GM23338 (cell line): ENCODE results near the gene TRPC6. TPM values are rescaled to one million over a fixed set of nuclear protein-coding genes. Genes with fewer than 3 reads are reported as not detected.

Experiments used
- ATAC-seq: fragments of 200-7000 bp; cut with Tn5 transposase; 3 replicates; pipeline ENCODE4 v1.9.1; 2020
- DNase-seq: peaks from one replicate; pipeline ENCODE4 v3.0.0-alpha.2; 2015; ENCODE audit warnings: low spot score
- H2AFZ ChIP-seq: fragments of 200-600 bp; sonication (generic); 2 replicates; pipeline ENCODE4 v1.8.0; 2016; ENCODE audit warnings: antibody characterized with exemption, mild to moderate bottlenecking, moderate library complexity
- H3F3A ChIP-seq: fragments of 200-600 bp; sonication (generic); replicated peaks from 2 replicates; pipeline ENCODE4 v1.8.0; 2017; ENCODE audit warnings: antibody characterized with exemption, mixed run types, low read depth
- H3K27ac ChIP-seq: fragments of 200-600 bp; sonication (generic); 2 replicates; pipeline ENCODE4 v1.6.1; 2016; ENCODE audit warnings: low read depth
- H3K27me3 ChIP-seq: fragments of 200-600 bp; sonication (generic); 2 replicates; pipeline ENCODE4 v1.8.0; 2016; ENCODE audit warnings: mild to moderate bottlenecking, mixed run types, moderate library complexity; ENCODE audit not compliant: insufficient read depth
- H3K36me3 ChIP-seq: fragments of 200-600 bp; sonication (generic); 2 replicates; pipeline ENCODE4 v1.8.0; 2016; ENCODE audit warnings: mild to moderate bottlenecking; ENCODE audit not compliant: insufficient read depth
- H3K4me1 ChIP-seq: fragments of 200-600 bp; sonication (generic); 2 replicates; pipeline ENCODE4 v1.8.0; 2016; ENCODE audit warnings: mild to moderate bottlenecking, moderate library complexity; ENCODE audit not compliant: insufficient read depth
- H3K4me2 ChIP-seq: fragments of 200-600 bp; sonication (generic); 2 replicates; pipeline ENCODE4 v1.7.1; 2017; ENCODE audit warnings: mixed run types
- H3K4me3 ChIP-seq: fragments of 200-600 bp; sonication (generic); 2 replicates; pipeline ENCODE4 v1.6.1; 2016; ENCODE audit warnings: mixed run types
- H3K79me2 ChIP-seq: fragments of 200-600 bp; sonication (generic); replicated peaks from 2 replicates; pipeline ENCODE4 v1.8.0; 2017; ENCODE audit warnings: mild to moderate bottlenecking; ENCODE audit not compliant: insufficient read depth
- H3K9me2 ChIP-seq: fragments of 200-600 bp; sonication (generic); 2 replicates; pipeline ENCODE4 v1.8.0; 2017; ENCODE audit not compliant: insufficient read depth
- H4K20me1 ChIP-seq: fragments of 200-600 bp; sonication (generic); replicated peaks from 2 replicates; pipeline ENCODE4 v1.8.0; 2017; ENCODE audit warnings: mild to moderate bottlenecking; ENCODE audit not compliant: insufficient read depth
- H3K27ac Mint-ChIP-seq: 2 replicates; pipeline ENCODE4 v1.8.0; 2020; ENCODE audit warnings: inconsistent platforms, mild to moderate bottlenecking, moderate library complexity, mixed read lengths
- H3K27me3 Mint-ChIP-seq: 3 replicates; pipeline ENCODE4 v1.8.0; 2022; ENCODE audit warnings: low read depth, mild to moderate bottlenecking, moderate library complexity, mixed read lengths, inconsistent platforms; ENCODE audit not compliant: insufficient read depth, poor library complexity
- H3K36me3 Mint-ChIP-seq: 3 replicates; pipeline ENCODE4 v1.8.0; 2021; ENCODE audit warnings: low read depth, mild to moderate bottlenecking, inconsistent platforms, moderate library complexity, mixed read lengths
- H3K4me1 Mint-ChIP-seq: 3 replicates; pipeline ENCODE4 v1.8.0; 2020; ENCODE audit warnings: mild to moderate bottlenecking, inconsistent platforms, mixed read lengths
- H3K4me3 Mint-ChIP-seq: 3 replicates; pipeline ENCODE4 v1.8.0; 2021; ENCODE audit warnings: moderate library complexity, mild to moderate bottlenecking, inconsistent platforms, mixed read lengths
- H3K9me3 Mint-ChIP-seq: 3 replicates; pipeline ENCODE4 v1.8.0; 2020; ENCODE audit warnings: moderate library complexity, mild to moderate bottlenecking, inconsistent platforms, mixed read lengths
- CREB1 ChIP-seq: fragments of 250-450 bp; sonication (Bioruptor Pico); IDR thresholded peaks from 2 replicates; pipeline ENCODE4 v1.5.0; 2020; ENCODE audit warnings: low read depth, mild to moderate bottlenecking, moderate library complexity
- EZH2 ChIP-seq: fragments of 200-600 bp; sonication (generic); IDR thresholded peaks from one replicate; pipeline ENCODE4 v1.8.0; 2017; ENCODE audit warnings: antibody characterized with exemption, mild to moderate bottlenecking, low read depth; ENCODE audit not compliant: unreplicated experiment
- EZH2phosphoT487 ChIP-seq: fragments of 200-600 bp; sonication (generic); IDR thresholded peaks from one replicate; pipeline ENCODE4 v1.8.1; 2018; ENCODE audit warnings: antibody characterized with exemption; ENCODE audit not compliant: unreplicated experiment
- JUNB ChIP-seq: IDR thresholded peaks from one replicate; pipeline ENCODE4 v1.6.1; 2016; ENCODE audit warnings: antibody characterized with exemption; ENCODE audit not compliant: unreplicated experiment
- NANOG ChIP-seq: IDR thresholded peaks from 2 replicates; pipeline ENCODE4 v1.6.1; 2016; ENCODE audit warnings: antibody characterized with exemption, borderline replicate concordance
- POLR2AphosphoS5 ChIP-seq: IDR thresholded peaks from 2 replicates; pipeline ENCODE4 v1.6.1; 2016; ENCODE audit warnings: antibody characterized with exemption, low read depth
- STAT1 ChIP-seq: IDR thresholded peaks from one replicate; pipeline ENCODE4 v1.6.1; 2016; ENCODE audit warnings: antibody characterized with exemption; ENCODE audit not compliant: unreplicated experiment
- ZNF114 ChIP-seq: fragments of 250-450 bp; sonication (Bioruptor Pico); IDR thresholded peaks from 2 replicates; pipeline ENCODE4 v1.5.0; 2020; ENCODE audit warnings: mild to moderate bottlenecking, moderate library complexity
- ZNF331 ChIP-seq: fragments of 250-450 bp; sonication (Bioruptor Pico); IDR thresholded peaks from 2 replicates; pipeline ENCODE4 v1.5.0; 2020; ENCODE audit warnings: low read depth, mild to moderate bottlenecking, moderate library complexity
- polyA plus RNA-seq: library from polyadenylated mRNA; unstranded; fragments of >200 nt; fragmentation: Nextera tagmentation; extraction: Ambion mirVana; gene quantifications from 2 replicates; pipeline ENCODE4 v1.2.1, GENCODE V29; 2016
- total RNA-seq: library from RNA; depleted of rRNA; stranded (reverse); fragments of >200 nt; shearing (Covaris generic); gene quantifications from 2 replicates; pipeline ENCODE4 v1.2.3, GENCODE V29; 2014
- TF ChIP-seq, protein P1 (sequence below), 2 experiments: fragments of 200-600 bp in 1 of 2; sonication (generic) in 1 of 2; conservative IDR thresholded peaks; 2 replicates each; pipeline versions ENCODE4 v1.5.1 to v1.6.1; 2016 to 2017; ENCODE audit warnings: antibody characterized with exemption in 2 of 2, low read depth in 2 of 2, mild to moderate bottlenecking in 2 of 2, moderate library complexity in 1 of 2
- TF ChIP-seq, protein P2 (sequence below): fragments of 250-450 bp; sonication (Bioruptor Pico); IDR thresholded peaks from 2 replicates; pipeline ENCODE4 v1.5.0; 2020; ENCODE audit warnings: mild to moderate bottlenecking, moderate library complexity
- TF ChIP-seq, protein P3 (sequence below): IDR thresholded peaks from 2 replicates; pipeline ENCODE4 v1.6.1; 2016; ENCODE audit warnings: antibody characterized with exemption
- TF ChIP-seq, protein P4 (sequence below): IDR thresholded peaks from one replicate; pipeline ENCODE4 v1.6.1; 2018; ENCODE audit warnings: antibody characterized with exemption; ENCODE audit not compliant: unreplicated experiment

The TRPC6 gene
- total and polyA plus RNA-seq, 2 experiments from 2014 or later, result 0.05 to 4.4 TPM

DNA sequence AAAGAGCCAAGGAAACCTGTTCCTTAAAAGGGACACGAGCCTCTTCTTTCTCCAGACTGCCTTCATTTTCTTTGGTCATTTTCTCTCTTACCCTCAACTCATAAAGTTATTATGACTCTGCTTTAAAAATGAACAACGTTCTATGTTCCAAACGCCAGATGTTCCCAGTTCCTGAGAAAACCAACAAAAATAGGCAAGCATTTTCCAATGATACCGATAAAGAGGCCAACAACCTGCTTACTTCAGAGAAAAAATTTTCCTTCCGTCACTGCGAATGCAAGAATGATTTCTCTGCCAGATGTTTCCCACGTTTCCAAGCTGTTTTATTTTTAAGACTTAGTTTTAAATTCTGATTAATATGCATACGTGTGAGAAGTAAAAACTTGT is 315 bp upstream of the TRPC6 start:
- Histone ChIP-seq H3K27ac (no peak overlapping the region), H3K4me1 (peaks cover 6% of the 10 kb centered on the region), H2AFZ (peak overlapping the region; percentile 93), H3F3A (no peaks in the 10 kb centered on the region), H3K4me3 (peak overlapping the region; percentile 80), H3K36me3 (no peaks in the 10 kb centered on the region), H4K20me1 (no peaks in the 10 kb centered on the region), H3K27me3 (peaks cover 53% of the 10 kb centered on the region), H3K79me2 (no peaks in the 10 kb centered on the region), H3K4me2 (peak overlapping the region; percentile 92), H3K9me2 (no peaks in the 10 kb centered on the region)
- DNase-seq (no peak), ATAC-seq (no peak)
- peak overlapping the region; percentile 80 for H3K4me3 Mint-ChIP-seq
- H3K36me3 Mint-ChIP-seq, result no peaks in the 10 kb centered on the region
- H3K27ac Mint-ChIP-seq, result no peak overlapping the region
- peaks cover 8% of the 10 kb centered on the region; the same call in 2 of the 3 replicates for H3K4me1 Mint-ChIP-seq
- H3K27me3 Mint-ChIP-seq, result peaks cover 36% of the 10 kb centered on the region
- TF ChIP-seq STAT1 (no peak), ZNF331 (CRISPR knock-in tag) (no peak), NANOG (no peak), EZH2phosphoT487 (no peak), CREB1 (CRISPR knock-in tag) (no peak), ZNF114 (CRISPR knock-in tag) (no peak), JUNB (no peak), EZH2 (no peak), POLR2AphosphoS5 (no peak)
- TF ChIP-seq, protein P1, sequence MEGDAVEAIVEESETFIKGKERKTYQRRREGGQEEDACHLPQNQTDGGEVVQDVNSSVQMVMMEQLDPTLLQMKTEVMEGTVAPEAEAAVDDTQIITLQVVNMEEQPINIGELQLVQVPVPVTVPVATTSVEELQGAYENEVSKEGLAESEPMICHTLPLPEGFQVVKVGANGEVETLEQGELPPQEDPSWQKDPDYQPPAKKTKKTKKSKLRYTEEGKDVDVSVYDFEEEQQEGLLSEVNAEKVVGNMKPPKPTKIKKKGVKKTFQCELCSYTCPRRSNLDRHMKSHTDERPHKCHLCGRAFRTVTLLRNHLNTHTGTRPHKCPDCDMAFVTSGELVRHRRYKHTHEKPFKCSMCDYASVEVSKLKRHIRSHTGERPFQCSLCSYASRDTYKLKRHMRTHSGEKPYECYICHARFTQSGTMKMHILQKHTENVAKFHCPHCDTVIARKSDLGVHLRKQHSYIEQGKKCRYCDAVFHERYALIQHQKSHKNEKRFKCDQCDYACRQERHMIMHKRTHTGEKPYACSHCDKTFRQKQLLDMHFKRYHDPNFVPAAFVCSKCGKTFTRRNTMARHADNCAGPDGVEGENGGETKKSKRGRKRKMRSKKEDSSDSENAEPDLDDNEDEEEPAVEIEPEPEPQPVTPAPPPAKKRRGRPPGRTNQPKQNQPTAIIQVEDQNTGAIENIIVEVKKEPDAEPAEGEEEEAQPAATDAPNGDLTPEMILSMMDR (conservative IDR thresholded peaks at IDR 0.05; ENCODE audit: low read depth in 2 of 2), result no peak
- TF ChIP-seq, protein P2, sequence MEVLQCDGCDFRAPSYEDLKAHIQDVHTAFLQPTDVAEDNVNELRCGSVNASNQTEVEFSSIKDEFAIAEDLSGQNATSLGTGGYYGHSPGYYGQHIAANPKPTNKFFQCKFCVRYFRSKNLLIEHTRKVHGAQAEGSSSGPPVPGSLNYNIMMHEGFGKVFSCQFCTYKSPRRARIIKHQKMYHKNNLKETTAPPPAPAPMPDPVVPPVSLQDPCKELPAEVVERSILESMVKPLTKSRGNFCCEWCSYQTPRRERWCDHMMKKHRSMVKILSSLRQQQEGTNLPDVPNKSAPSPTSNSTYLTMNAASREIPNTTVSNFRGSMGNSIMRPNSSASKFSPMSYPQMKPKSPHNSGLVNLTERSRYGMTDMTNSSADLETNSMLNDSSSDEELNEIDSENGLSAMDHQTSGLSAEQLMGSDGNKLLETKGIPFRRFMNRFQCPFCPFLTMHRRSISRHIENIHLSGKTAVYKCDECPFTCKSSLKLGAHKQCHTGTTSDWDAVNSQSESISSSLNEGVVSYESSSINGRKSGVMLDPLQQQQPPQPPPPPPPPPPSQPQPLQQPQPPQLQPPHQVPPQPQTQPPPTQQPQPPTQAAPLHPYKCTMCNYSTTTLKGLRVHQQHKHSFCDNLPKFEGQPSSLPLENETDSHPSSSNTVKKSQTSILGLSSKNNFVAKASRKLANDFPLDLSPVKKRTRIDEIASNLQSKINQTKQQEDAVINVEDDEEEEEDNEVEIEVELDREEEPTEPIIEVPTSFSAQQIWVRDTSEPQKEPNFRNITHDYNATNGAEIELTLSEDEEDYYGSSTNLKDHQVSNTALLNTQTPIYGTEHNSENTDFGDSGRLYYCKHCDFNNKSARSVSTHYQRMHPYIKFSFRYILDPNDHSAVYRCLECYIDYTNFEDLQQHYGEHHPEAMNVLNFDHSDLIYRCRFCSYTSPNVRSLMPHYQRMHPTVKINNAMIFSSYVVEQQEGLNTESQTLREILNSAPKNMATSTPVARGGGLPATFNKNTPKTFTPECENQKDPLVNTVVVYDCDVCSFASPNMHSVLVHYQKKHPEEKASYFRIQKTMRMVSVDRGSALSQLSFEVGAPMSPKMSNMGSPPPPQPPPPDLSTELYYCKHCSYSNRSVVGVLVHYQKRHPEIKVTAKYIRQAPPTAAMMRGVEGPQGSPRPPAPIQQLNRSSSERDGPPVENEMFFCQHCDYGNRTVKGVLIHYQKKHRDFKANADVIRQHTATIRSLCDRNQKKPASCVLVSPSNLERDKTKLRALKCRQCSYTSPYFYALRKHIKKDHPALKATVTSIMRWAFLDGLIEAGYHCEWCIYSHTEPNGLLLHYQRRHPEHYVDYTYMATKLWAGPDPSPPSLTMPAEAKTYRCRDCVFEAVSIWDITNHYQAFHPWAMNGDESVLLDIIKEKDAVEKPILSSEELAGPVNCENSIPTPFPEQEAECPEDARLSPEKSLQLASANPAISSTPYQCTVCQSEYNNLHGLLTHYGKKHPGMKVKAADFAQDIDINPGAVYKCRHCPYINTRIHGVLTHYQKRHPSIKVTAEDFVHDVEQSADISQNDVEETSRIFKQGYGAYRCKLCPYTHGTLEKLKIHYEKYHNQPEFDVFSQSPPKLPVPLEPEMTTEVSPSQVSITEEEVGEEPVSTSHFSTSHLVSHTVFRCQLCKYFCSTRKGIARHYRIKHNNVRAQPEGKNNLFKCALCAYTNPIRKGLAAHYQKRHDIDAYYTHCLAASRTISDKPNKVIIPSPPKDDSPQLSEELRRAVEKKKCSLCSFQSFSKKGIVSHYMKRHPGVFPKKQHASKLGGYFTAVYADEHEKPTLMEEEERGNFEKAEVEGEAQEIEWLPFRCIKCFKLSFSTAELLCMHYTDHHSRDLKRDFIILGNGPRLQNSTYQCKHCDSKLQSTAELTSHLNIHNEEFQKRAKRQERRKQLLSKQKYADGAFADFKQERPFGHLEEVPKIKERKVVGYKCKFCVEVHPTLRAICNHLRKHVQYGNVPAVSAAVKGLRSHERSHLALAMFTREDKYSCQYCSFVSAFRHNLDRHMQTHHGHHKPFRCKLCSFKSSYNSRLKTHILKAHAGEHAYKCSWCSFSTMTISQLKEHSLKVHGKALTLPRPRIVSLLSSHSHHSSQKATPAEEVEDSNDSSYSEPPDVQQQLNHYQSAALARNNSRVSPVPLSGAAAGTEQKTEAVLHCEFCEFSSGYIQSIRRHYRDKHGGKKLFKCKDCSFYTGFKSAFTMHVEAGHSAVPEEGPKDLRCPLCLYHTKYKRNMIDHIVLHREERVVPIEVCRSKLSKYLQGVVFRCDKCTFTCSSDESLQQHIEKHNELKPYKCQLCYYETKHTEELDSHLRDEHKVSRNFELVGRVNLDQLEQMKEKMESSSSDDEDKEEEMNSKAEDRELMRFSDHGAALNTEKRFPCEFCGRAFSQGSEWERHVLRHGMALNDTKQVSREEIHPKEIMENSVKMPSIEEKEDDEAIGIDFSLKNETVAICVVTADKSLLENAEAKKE, result no peak
- TF ChIP-seq, protein P3, sequence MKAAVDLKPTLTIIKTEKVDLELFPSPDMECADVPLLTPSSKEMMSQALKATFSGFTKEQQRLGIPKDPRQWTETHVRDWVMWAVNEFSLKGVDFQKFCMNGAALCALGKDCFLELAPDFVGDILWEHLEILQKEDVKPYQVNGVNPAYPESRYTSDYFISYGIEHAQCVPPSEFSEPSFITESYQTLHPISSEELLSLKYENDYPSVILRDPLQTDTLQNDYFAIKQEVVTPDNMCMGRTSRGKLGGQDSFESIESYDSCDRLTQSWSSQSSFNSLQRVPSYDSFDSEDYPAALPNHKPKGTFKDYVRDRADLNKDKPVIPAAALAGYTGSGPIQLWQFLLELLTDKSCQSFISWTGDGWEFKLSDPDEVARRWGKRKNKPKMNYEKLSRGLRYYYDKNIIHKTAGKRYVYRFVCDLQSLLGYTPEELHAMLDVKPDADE, result no peak
- TF ChIP-seq, protein P4, sequence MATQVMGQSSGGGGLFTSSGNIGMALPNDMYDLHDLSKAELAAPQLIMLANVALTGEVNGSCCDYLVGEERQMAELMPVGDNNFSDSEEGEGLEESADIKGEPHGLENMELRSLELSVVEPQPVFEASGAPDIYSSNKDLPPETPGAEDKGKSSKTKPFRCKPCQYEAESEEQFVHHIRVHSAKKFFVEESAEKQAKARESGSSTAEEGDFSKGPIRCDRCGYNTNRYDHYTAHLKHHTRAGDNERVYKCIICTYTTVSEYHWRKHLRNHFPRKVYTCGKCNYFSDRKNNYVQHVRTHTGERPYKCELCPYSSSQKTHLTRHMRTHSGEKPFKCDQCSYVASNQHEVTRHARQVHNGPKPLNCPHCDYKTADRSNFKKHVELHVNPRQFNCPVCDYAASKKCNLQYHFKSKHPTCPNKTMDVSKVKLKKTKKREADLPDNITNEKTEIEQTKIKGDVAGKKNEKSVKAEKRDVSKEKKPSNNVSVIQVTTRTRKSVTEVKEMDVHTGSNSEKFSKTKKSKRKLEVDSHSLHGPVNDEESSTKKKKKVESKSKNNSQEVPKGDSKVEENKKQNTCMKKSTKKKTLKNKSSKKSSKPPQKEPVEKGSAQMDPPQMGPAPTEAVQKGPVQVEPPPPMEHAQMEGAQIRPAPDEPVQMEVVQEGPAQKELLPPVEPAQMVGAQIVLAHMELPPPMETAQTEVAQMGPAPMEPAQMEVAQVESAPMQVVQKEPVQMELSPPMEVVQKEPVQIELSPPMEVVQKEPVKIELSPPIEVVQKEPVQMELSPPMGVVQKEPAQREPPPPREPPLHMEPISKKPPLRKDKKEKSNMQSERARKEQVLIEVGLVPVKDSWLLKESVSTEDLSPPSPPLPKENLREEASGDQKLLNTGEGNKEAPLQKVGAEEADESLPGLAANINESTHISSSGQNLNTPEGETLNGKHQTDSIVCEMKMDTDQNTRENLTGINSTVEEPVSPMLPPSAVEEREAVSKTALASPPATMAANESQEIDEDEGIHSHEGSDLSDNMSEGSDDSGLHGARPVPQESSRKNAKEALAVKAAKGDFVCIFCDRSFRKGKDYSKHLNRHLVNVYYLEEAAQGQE, result no peak
- 0 out of 3 replicates have a peak, but pooled peaks cover 3% of the 10 kb centered on the region for H3K9me3 Mint-ChIP-seq
